Thyroid gland (tissue), 4 donors: ENCODE data around the gene LGSN. TPM values are rescaled to one million over a fixed set of nuclear protein-coding genes. Genes with fewer than 3 reads are reported as not detected.

Source experiments
- DNase-seq, 2 donors: peaks; one replicate each; pipeline ENCODE4 v3.0.0-alpha.2; 2019
- H3K27ac ChIP-seq, 3 donors: fragments of 200-600 bp; sonication (generic); 1 replicate in 2 of 3; 2 replicates in 1 of 3; pipeline ENCODE4 v1.5.1; 2016 to 2019; ENCODE audit warnings: mild to moderate bottlenecking in 1 of 3, moderate library complexity in 1 of 3
- H3K27me3 ChIP-seq: fragments of 200-600 bp; sonication (generic); one replicate; pipeline ENCODE4 v1.5.1; 2019
- H3K36me3 ChIP-seq, 2 donors: fragments of 200-600 bp; sonication (generic); one replicate each; pipeline ENCODE4 v1.5.1; 2016 to 2019
- H3K4me1 ChIP-seq, 2 donors: fragments of 200-600 bp; sonication (generic); one replicate each; pipeline ENCODE4 v1.5.1; 2017 to 2019
- H3K4me3 ChIP-seq, 3 donors: fragments of 200-600 bp; sonication (generic); replicated peaks in 1 of 3; 1 replicate in 2 of 3; 2 replicates in 1 of 3; pipeline ENCODE4 v1.5.1; 2016; ENCODE audit warnings: mild to moderate bottlenecking in 1 of 3
- H3K9me3 ChIP-seq: fragments of 200-600 bp; sonication (generic); one replicate; pipeline ENCODE4 v1.5.1; 2017
- POLR2A ChIP-seq, 2 donors: fragments of 450-650 bp; IDR thresholded peaks; one replicate each; pipeline ENCODE4 v1.6.1; 2017; ENCODE audit warnings: antibody characterized with exemption in 2 of 2, mild to moderate bottlenecking in 2 of 2, moderate library complexity in 1 of 2
- WGBS, 2 donors: methylation state at CpG; one replicate each; pipeline ENCODE4 v1.1.5; 2017; 5-methylcytosine and 5-hydroxymethylcytosine counted together
- intact Hi-C: fragments of 100-400 bp; cut with DNase I; formaldehyde crosslinking; loops from one replicate; pipeline ENCODE4 v1.15.1; 2023
- total RNA-seq, 4 donors: library from RNA; depleted of rRNA; stranded (reverse); fragments of >200 nt; gene quantifications; one replicate each; pipeline ENCODE4 v1.2.3, GENCODE V29; 2016
- TF ChIP-seq, protein P1 (sequence below), 6 experiments: fragments of 200-600 bp in 3 of 6; fragments of 450-650 bp in 3 of 6; sonication (generic) in 3 of 6; IDR thresholded peaks; one replicate each; pipeline ENCODE4 v1.5.1; 2016 to 2019; ENCODE audit warnings: antibody characterized with exemption in 6 of 6, mild to moderate bottlenecking in 2 of 6, inconsistent platforms in 1 of 6, moderate library complexity in 1 of 6

The LGSN gene
- total RNA-seq, 4 donors from 2014 or later, result not detected

DNA sequence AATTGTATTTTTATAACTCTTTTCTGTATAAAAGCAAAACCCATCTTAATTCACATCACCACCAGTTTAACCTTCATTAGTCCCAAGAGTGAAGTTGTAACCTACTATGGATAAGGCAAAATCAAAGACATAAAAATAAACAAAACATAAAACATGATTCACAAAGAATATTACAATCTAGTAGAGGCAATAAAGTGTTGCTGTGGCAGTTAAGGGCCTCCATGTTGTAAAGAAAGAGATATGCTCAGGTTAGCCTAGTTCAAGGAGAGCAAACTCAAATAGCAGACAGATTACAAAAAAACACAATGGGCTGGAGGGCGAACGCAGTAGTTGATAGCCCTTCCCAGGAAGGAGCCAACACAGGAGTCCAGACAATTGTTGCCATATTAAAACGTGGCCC, 13.4 kb downstream of the LGSN start:
- H3K27ac ChIP-seq, result no peak overlapping the region
- no peaks in the 10 kb centered on the region for H3K27me3 ChIP-seq
- no peak for DNase-seq
- TF ChIP-seq POLR2A (IDR thresholded peaks at IDR 0.05), result no peak
- TF ChIP-seq, protein P1, sequence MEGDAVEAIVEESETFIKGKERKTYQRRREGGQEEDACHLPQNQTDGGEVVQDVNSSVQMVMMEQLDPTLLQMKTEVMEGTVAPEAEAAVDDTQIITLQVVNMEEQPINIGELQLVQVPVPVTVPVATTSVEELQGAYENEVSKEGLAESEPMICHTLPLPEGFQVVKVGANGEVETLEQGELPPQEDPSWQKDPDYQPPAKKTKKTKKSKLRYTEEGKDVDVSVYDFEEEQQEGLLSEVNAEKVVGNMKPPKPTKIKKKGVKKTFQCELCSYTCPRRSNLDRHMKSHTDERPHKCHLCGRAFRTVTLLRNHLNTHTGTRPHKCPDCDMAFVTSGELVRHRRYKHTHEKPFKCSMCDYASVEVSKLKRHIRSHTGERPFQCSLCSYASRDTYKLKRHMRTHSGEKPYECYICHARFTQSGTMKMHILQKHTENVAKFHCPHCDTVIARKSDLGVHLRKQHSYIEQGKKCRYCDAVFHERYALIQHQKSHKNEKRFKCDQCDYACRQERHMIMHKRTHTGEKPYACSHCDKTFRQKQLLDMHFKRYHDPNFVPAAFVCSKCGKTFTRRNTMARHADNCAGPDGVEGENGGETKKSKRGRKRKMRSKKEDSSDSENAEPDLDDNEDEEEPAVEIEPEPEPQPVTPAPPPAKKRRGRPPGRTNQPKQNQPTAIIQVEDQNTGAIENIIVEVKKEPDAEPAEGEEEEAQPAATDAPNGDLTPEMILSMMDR (IDR thresholded peaks at IDR 0.05), result no peak
- H3K9me3 ChIP-seq, result no peaks in the 10 kb centered on the region
- intact Hi-C loops, result no loop called here
- H3K4me1 ChIP-seq, result no peaks in the 10 kb centered on the region
- WGBS, 2 donors, result 90 to 93% methylated on average over 3 of the region's 3 CpGs
- no peak overlapping the region for H3K4me3 ChIP-seq
- H3K36me3 ChIP-seq, result no peaks in the 10 kb centered on the region

DNA sequence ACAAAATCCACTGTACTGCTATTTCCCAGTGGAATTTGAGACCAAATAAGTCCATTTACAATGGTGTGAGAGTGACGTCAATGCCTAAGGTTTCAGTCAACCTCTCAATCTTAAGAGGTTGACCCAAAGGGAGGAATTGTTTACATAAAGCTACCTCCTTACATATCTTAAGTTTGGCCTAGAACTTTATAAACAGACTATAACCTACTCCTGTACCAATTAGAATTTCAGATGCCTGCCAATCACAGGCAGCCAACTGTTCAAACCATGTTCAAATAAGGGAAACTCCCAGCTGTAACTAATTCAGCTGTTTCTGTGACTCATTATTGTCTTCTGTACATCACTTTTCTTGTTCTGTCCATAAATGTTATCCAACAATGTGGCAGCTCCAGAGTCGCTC, 14.5 kb downstream of the LGSN start:
- no peaks in the 10 kb centered on the region for H3K4me1 ChIP-seq
- no peak for TF ChIP-seq POLR2A (IDR thresholded peaks at IDR 0.05)
- TF ChIP-seq, protein P1 (IDR thresholded peaks at IDR 0.05), result no peak
- no peak for DNase-seq
- H3K27me3 ChIP-seq, result no peaks in the 10 kb centered on the region
- intact Hi-C loops, result no loop called here
- H3K4me3 ChIP-seq, result no peak overlapping the region
- no peak overlapping the region for H3K27ac ChIP-seq
- H3K9me3 ChIP-seq, result no peaks in the 10 kb centered on the region
- H3K36me3 ChIP-seq, result no peaks in the 10 kb centered on the region
- WGBS, 2 donors, result 75 to 80% methylated on average over 2 of the region's 2 CpGs

DNA sequence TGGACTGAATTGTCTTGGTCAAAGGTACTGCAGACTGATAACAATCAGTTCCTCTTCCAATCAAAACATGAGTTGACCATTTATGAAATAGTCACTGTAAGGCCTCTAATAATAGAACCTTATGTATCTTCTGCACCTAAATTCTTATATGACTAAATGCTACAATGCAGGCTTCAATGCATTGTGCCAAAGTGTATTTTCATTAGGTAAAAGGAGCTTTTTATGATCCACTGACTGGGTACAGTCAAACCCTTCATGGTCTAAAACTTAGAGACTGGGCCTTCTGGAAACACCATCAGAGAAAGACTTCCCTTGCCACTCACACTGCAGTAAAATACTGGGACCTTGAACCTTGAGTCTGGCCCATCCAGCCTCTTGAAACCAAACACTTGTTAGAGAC, 16.3 kb downstream of the LGSN start:
- Histone ChIP-seq H3K4me1 (no peaks in the 10 kb centered on the region), H3K27me3 (no peaks in the 10 kb centered on the region), H3K27ac (no peak overlapping the region), H3K4me3 (no peak overlapping the region), H3K9me3 (no peaks in the 10 kb centered on the region), H3K36me3 (no peaks in the 10 kb centered on the region)
- intact Hi-C loops, result no loop called here
- DNase-seq, result no peak
- no peak for TF ChIP-seq POLR2A (IDR thresholded peaks at IDR 0.05)
- TF ChIP-seq, protein P1 (IDR thresholded peaks at IDR 0.05), result no peak

DNA sequence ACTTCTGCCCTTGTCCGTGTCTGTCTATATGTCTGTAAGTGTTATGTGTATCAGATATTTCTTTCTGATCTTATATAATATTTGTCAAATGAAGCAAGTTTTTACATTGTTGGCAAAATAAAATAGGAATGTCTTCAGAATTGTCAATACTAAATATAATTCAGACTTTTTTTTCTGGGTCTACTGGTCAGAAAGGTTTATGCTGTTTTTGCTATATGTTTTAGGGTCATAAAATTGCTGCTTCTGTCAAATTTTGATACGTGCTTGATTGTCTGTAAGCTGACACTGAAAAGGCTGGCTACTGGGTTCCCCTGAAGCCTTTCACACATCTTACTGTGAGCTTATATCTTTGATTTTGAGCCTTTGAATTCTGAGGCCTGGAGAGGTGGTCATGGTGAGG, 20.1 kb downstream of the LGSN start:
- H3K27ac ChIP-seq, result no peak overlapping the region
- H3K36me3 ChIP-seq, result no peaks in the 10 kb centered on the region
- 93 to 95% methylated on average over 2 of the region's 2 CpGs for WGBS, 2 donors
- H3K4me1 ChIP-seq, result no peaks in the 10 kb centered on the region
- DNase-seq, result no peak
- intact Hi-C loops, result no loop called here
- no peaks in the 10 kb centered on the region for H3K27me3 ChIP-seq
- H3K9me3 ChIP-seq, result no peaks in the 10 kb centered on the region
- TF ChIP-seq, protein P1 (IDR thresholded peaks at IDR 0.05), result no peak
- TF ChIP-seq POLR2A (IDR thresholded peaks at IDR 0.05), result no peak
- no peak overlapping the region for H3K4me3 ChIP-seq

DNA sequence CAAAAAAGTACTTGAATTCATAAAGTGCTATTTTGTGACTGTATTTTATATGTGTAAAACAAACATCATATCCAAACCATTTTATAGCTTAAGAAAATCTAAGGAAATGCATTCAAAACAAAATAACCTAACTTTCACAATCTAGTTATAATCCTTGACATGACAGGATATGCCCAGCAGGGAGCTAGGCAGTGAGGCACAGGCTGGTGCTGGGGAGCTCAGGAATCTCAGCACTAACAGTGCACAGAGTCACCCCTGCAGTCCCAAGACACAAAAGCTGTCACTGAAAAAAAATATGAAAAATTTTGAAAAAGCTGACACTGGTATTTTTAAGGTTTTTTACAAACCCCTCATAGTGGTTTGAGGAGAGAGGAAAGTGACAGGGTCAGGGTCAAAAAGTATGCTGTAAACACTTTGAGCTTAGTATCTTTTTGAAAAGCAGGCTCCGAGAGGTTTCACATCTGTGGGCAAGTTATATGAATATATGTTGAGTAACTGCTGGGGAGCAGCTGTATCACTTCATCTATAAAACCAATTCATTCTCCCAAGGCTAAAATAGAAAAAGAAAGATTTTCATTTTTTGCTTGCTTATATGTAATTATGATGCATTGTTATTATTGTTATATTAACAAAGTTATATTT, 24.1 kb downstream of the LGSN start:
- H3K4me1 ChIP-seq, result no peaks in the 10 kb centered on the region

More for the DNA sequence above, 24.1 kb downstream of the LGSN start:
- Histone ChIP-seq H3K9me3 (no peaks in the 10 kb centered on the region), H3K4me3 (no peak overlapping the region), H3K27me3 (no peaks in the 10 kb centered on the region), H3K36me3 (no peaks in the 10 kb centered on the region), H3K27ac (no peak overlapping the region)
- intact Hi-C loops, result no loop called here
- TF ChIP-seq POLR2A (IDR thresholded peaks at IDR 0.05), result no peak
- TF ChIP-seq, protein P1 (IDR thresholded peaks at IDR 0.05), result no peak
- no peak for DNase-seq
- 46 to 77% methylated on average over 1 of the region's 1 CpG for WGBS, 2 donors
